GM23248 (cell line): Measurements from ENCODE around the gene ACD.

ENCODE experiments used
- EZH2 ChIP-seq: fragments of 200-600 bp; sonication (generic); IDR thresholded peaks from 2 replicates; pipeline ENCODE4 v1.6.1; 2018; ENCODE audit warnings: antibody characterized with exemption, mild to moderate bottlenecking; ENCODE audit not compliant: insufficient read depth, poor library complexity, severe bottlenecking
- EZH2phosphoT487 ChIP-seq: fragments of 200-600 bp; sonication (generic); IDR thresholded peaks from 2 replicates; pipeline ENCODE4 v1.6.1; 2018; ENCODE audit warnings: antibody characterized with exemption, moderate library complexity, mild to moderate bottlenecking, low read depth; ENCODE audit not compliant: insufficient read depth

DNA sequence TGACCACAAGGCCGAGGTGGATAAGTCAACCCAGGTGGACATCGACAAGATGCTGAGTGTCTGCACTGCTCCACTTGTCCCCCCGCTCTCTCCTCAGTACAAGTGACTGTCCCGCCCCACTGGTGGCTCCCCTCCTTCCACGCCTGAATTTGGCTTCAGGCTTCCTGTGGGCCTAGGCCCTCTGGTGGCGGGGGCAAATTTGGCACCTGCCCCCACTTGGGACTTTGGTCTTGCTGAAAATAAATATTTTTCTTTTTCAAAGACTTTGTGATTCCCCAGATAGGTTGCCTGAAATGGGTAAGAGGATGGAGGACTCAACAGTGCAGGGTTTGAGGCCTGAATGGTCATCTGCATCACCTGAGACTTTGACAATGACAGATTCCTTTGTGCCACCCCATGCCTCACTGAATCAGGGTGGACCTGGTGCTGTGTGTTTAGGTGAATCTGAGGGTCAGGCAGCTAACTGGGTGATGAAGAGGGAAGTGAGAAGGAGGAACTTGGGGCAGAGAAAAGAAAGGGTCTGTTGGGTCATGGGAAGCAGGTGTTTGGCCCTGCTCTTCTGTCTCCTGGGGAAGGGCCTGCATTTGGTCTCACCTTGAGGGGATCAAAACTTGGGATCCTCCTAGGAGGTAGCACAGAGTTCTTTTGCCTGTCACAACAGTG, 8.6 kb upstream of the ACD start:
- TF ChIP-seq EZH2 (no peak), EZH2phosphoT487 (no peak)
